ENCODE data around the gene FFAR3. TPM values are rescaled to one million over a fixed set of nuclear protein-coding genes. Genes with fewer than 3 reads are reported as not detected.

The FFAR3 gene
- total and polyA plus RNA-seq, 9 of the 15 experiments (the other 6 are each of a cell fraction or from before 2014, with no cell fraction given) = not detected

DNA sequence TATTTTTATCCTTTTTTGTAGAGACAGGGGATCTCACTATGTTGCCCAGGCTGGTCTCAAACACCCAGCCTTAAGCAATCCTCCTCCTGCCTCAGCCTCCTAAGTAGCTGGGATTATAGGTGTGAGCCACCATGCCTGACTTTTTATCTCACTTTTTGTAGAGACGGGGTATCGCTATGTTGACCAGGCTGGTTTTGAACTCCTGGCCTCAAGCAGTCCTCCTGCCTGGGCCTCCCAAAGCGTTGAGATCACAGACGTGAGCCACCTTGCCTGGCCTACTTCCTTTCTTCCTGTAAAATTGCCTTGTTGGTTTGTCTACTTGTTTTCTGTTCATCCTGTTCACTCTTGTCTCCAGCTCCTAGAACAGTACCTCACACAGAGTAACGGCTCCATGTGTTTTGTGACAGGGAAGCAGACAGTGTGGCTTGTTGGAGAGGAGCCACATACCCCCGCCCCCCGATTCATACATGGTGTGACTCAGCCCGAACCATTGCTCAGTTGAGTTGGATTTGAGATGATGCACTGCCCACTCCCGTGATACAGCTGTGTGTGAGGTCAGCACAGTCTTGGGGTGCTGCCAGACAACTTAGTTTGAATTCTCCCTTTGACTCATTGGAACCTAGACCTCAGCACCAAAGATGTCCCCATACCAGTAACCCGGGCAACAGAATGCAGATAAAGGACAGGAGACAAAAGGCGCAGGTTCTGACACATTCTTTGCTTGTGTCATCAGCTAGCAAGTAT is 46.8 kb downstream of the FFAR3 start:
- Histone ChIP-seq H3K9ac (ENCODE audit: insufficient read depth in 1 of 2, low read depth in 2 of 2, low read length in 2 of 2) (no peak overlapping the region), H3K27me3 (ENCODE audit: control insufficient read depth in 2 of 2, insufficient read depth in 2 of 2, low read length in 2 of 2) (peaks cover 13 to 14% of the 10 kb centered on the region in 2 experiments), H3K9me1 (ENCODE audit: control insufficient read depth, insufficient read depth, low read length) (no peaks in the 10 kb centered on the region), H3K36me3 (ENCODE audit: control insufficient read depth, insufficient read depth, low read length) (no peaks in the 10 kb centered on the region), H3K79me2 (ENCODE audit: control insufficient read depth, insufficient read depth, low read length) (no peaks in the 10 kb centered on the region), H3K4me1 (replicated peaks in 1 of 2; ENCODE audit: control insufficient read depth in 2 of 2, insufficient read depth in 2 of 2, low read length in 2 of 2) (peaks cover 6 to 9% of the 10 kb centered on the region in 2 experiments; a peak in 3 of 5 replicates), H2AFZ (ENCODE audit: low read depth, low read length) (no peak overlapping the region), H3K27ac (ENCODE audit: extremely low read depth, low read depth, low read length) (no peak overlapping the region), H3K9me3 (replicated peaks; ENCODE audit: control insufficient read depth, insufficient read depth, low read depth, low read length) (no peaks in the 10 kb centered on the region), H4K20me1 (replicated peaks; ENCODE audit: control insufficient read depth, insufficient read depth, low read length) (no peaks in the 10 kb centered on the region), H3K4me2 (ENCODE audit: insufficient read depth, low read length) (no peak overlapping the region), H3K4me3 (no peak overlapping the region)
- intact Hi-C loops (cut with micrococcal nuclease) = no loop called here
- no TSS peak for BruUV-seq (replicated peaks)
- ChIA-PET POLR2A (no interaction called here), CTCF (ENCODE audit: low intra/inter-chr PET ratio) (no interaction called here)
- DNase-seq (ENCODE audit: extremely low read depth in 1 of 4, low spot score in 3 of 4) (peak in 3 of 4 experiments; percentile 20 to 63 (median 41)), ATAC-seq (peak; percentile 70), FAIRE-seq (peak; percentile 71)
- in situ Hi-C loops (cut with MboI) = no loop called here
- WGBS (ENCODE audit: insufficient coverage, low coverage, missing lambda C conversion rate) = 19% methylated on average over 11 of the region's 11 CpGs
- TF ChIP-seq E4F1 (CRISPR knock-in tag; IDR thresholded peaks at IDR 0.05; ENCODE audit: borderline replicate concordance) = no peak
- no peak for TF ChIP-seq MCM7 (IDR thresholded peaks at IDR 0.05)
- TF ChIP-seq, protein P1, sequence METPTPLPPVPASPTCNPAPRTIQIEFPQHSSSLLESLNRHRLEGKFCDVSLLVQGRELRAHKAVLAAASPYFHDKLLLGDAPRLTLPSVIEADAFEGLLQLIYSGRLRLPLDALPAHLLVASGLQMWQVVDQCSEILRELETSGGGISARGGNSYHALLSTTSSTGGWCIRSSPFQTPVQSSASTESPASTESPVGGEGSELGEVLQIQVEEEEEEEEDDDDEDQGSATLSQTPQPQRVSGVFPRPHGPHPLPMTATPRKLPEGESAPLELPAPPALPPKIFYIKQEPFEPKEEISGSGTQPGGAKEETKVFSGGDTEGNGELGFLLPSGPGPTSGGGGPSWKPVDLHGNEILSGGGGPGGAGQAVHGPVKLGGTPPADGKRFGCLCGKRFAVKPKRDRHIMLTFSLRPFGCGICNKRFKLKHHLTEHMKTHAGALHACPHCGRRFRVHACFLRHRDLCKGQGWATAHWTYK (CRISPR knock-in tag; IDR thresholded peaks at IDR 0.05) = no peak
- no peak for TF ChIP-seq POU5F1 (IDR thresholded peaks at IDR 0.05; ENCODE audit: borderline replicate concordance, low read depth, low read length, partially characterized antibody)
- TF ChIP-seq POLR2H (tag; IDR thresholded peaks at IDR 0.05; ENCODE audit: low read depth) = no peak
- TF ChIP-seq ZNF41 (CRISPR knock-in tag; conservative IDR thresholded peaks at IDR 0.05) = no peak
- TF ChIP-seq ZNF75A (CRISPR knock-in tag; IDR thresholded peaks at IDR 0.05) = no peak
- TF ChIP-seq ELK1 (CRISPR knock-in tag; IDR thresholded peaks at IDR 0.05) = no peak
- TF ChIP-seq ARID2 (IDR thresholded peaks at IDR 0.05) = no peak
- TF ChIP-seq SETDB1 (IDR thresholded peaks at IDR 0.05; ENCODE audit: low read length) = no peak
- no peak for TF ChIP-seq HOXB6 (CRISPR knock-in tag; IDR thresholded peaks at IDR 0.05; ENCODE audit: borderline replicate concordance)
- no peak for TF ChIP-seq EHMT2 (IDR thresholded peaks at IDR 0.05)
- TF ChIP-seq ZNF551 (CRISPR knock-in tag; IDR thresholded peaks at IDR 0.05) = no peak
- TF ChIP-seq BRCA1 (IDR thresholded peaks at IDR 0.05) = no peak
- no peak for TF ChIP-seq BRCA1 (CRISPR knock-in tag; IDR thresholded peaks at IDR 0.05)
- no peak for TF ChIP-seq THAP12 (CRISPR knock-in tag; IDR thresholded peaks at IDR 0.05)
- TF ChIP-seq MXI1 (IDR thresholded peaks at IDR 0.05; ENCODE audit: low read depth, low read length) = no peak
